GM10266 (cell line): ENCODE results near the gene CNBD2.

Experiments used
- DNase-seq: peaks from one replicate; pipeline ENCODE4 v3.0.0; 2012; ENCODE audit errors: extremely low spot score
- TF ChIP-seq, protein P1 (sequence below): IDR thresholded peaks from 2 replicates; pipeline ENCODE4 v1.5.1; 2012; ENCODE audit warnings: mild to moderate bottlenecking, low read depth; ENCODE audit not compliant: control insufficient read depth, insufficient read depth; ENCODE audit errors: missing control alignments

The CNBD2 gene

DNA sequence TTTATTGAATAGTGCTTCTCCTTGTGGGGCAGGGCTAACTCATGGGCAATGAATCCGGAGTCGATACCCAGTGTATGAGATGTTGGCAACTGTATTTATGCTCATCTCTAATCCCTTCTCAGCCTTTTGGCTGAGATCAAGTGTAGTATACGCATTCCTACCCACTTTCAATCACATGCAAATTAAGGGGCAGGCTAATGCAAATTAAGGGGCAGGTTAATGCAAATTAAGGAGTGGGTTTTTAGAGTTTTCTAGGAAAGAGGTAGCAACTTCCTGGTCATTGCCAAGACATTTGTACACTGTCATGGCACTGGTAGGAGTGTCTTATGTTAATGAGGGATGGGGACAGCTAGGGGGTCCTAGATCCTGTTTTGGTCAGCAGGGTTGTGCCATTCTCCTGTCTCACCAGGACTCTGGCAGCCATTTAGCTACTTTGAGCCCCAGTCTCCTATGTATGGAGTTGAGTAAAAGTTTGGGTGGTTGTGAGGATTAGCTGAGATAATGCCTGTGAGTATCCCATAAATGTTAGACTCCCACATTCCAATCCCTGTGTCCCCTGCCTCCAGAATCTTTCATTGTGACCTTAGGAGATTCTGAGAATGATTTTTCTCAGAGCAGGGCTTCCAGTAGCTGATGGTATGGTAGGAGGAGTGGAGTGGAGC is at the start of gene CNBD2:
Gene CNBD2, plus strand, starts transcription at position 612 of the 662 bp plus-strand sequence. CDS start 173 bp downstream, outside the sequence.
- no peak for DNase-seq
- TF ChIP-seq, protein P1, sequence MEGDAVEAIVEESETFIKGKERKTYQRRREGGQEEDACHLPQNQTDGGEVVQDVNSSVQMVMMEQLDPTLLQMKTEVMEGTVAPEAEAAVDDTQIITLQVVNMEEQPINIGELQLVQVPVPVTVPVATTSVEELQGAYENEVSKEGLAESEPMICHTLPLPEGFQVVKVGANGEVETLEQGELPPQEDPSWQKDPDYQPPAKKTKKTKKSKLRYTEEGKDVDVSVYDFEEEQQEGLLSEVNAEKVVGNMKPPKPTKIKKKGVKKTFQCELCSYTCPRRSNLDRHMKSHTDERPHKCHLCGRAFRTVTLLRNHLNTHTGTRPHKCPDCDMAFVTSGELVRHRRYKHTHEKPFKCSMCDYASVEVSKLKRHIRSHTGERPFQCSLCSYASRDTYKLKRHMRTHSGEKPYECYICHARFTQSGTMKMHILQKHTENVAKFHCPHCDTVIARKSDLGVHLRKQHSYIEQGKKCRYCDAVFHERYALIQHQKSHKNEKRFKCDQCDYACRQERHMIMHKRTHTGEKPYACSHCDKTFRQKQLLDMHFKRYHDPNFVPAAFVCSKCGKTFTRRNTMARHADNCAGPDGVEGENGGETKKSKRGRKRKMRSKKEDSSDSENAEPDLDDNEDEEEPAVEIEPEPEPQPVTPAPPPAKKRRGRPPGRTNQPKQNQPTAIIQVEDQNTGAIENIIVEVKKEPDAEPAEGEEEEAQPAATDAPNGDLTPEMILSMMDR, result no peak

DNA sequence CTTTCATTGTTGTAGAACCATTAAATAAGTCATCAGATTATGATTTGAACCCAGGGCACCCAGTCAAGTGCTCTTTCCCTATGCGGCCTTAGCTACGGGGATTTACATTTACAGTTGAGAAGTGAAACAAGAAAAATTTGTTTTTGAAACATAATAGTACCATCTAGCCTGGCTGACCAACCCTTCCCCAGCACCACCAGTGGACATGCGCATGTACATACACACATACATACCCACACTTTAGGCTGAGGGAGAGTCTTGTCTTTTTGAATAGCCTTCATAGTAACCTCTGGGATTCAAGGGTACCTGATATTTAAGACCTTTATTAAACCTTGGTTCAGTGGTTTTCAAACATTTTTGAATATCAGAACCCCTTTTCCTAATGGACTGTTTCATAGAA is 47.9 kb upstream of the CNBD2 start:
- TF ChIP-seq, protein P1, result no peak
- no peak for DNase-seq

DNA sequence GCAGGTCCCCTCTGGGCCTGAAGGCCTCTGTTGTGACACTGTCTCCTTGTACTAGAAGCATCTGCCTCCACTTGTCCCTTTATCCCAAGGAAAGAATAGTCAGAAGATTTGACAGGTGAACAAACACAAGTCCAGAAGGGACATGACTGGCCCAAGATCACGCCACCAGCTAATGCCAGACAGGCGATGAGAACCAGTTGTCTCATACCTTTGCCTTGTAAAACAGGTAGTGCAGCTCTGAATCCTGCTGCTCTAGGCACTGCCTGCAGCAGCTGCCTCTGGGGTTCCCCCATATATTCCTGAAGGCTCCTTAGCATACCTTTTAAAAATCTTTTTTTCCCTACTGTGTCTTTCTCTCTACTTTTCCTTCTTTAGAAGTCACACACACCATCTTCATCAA is 39.1 kb upstream of the CNBD2 start:
- TF ChIP-seq, protein P1, result no peak
- DNase-seq, result no peak

DNA sequence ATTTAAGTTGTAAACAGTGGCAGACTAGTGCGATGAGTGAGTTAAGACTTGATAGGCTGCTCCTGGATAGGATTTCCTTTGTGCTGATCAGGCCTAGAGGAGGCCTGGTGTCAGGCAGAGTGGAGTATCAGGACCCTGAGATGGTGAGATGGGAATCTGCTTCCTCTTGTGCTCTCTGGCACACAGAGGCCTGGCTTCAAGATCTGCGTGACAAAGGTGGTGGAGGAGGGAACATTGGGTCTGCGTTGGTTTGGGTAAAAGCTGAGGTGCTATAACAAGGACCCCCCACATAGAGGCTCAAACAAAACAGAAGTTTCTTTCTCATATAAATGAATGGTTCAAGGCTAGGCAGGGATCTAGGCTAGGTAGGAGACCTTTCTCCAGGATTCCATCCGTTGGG is 34.3 kb upstream of the CNBD2 start:
- DNase-seq, result no peak
- TF ChIP-seq, protein P1, result no peak

DNA sequence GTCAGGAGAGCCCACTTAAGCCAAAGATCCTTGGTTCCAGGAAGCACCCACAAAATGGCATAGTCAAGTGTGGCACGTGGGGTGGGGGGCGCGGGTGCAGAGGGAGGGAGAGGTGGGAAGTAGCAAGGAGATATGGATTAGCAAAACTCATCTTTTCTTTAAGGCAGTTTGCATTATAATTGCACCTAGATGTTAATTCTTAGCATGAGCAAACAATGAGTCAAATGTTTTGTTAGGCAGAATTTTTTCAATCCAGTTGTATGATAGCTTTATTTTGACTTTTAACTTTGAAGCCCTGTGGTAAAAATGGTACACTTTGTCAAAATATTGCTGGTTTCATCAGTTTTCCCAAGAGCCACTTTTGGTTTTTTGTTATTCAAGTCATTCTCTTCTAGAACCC is 29.1 kb upstream of the CNBD2 start:
- TF ChIP-seq, protein P1, result no peak
- no peak for DNase-seq

DNA sequence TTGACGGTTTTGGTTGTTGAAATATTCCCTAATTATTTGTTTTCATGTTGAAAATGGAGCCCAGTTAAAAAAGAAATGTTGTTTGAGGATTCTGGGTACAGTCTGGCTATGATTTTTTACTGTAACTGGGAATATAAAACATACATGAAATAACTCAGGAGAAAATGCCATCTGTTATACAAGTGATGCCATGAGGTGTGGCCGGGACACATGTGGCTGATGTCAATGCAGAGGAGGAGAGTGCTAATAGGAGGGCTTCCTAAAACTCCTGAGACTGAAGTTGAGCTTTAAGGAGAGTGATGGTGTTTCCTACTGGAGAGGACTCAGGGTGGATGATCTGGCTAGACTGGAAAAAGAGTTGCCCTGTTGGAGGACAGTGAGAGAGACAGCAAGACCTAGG is 26.8 kb upstream of the CNBD2 start:
- no peak for DNase-seq

DNA sequence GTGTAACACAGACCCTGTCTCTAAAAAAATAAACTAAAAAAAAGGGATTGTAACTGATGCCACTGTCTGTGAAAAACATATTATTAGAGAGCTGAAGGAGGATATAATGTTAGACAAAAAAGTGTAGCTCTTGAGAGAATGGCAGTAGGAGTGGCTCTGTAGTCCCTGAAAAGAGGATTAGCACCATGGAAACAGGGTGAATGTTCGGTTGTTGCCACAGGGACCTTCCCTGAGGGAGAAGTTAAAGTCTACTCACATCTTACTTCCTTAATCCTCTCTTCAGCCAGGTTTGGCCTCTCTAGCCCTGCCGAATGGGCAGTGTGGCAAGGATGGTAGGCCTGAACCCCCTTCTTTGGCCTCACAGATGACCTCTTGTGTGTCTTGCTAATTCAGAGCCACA is 26.1 kb upstream of the CNBD2 start:
- no peak for DNase-seq
- TF ChIP-seq, protein P1, result no peak

More for the DNA sequence above, 26.8 kb upstream of the CNBD2 start:
- TF ChIP-seq, protein P1, result no peak
